OCI-LY3 (cell line): ENCODE data around the gene TSPEAR.

ENCODE experiments used
- H2AFZ ChIP-seq: fragments of 200-600, 300-600 bp; shearing (Covaris generic); 2 replicates; pipeline ENCODE4 v1.6.0; 2014; ENCODE audit warnings: antibody characterized with exemption, low read depth, low read length
- H3K27ac ChIP-seq: fragments of 200-600, 300-600 bp; sonication (generic); 2 replicates; pipeline ENCODE4 v1.5.1; 2014; ENCODE audit warnings: mild to moderate bottlenecking, low read length, moderate library complexity, mixed read lengths
- H3K27me3 ChIP-seq: fragments of 200-600, 300-600 bp; sonication (generic); 2 replicates; pipeline ENCODE4 v1.6.1; 2014; ENCODE audit warnings: low read depth, low read length, mixed read lengths
- H3K36me3 ChIP-seq: fragments of 200-600, 300-600 bp; sonication (generic); replicated peaks from 2 replicates; pipeline ENCODE3; 2014; ENCODE audit warnings: low read depth, low read length, mixed read lengths
- H3K4me1 ChIP-seq: fragments of 300-600, 200-600 bp; sonication (generic); 2 replicates; pipeline ENCODE4 v1.6.1; 2014; ENCODE audit warnings: low read length, mixed read lengths
- H3K4me2 ChIP-seq: fragments of 200-600, 300-600 bp; sonication (generic); 2 replicates; pipeline ENCODE4 v1.6.1; 2014; ENCODE audit warnings: low read length, mixed read lengths
- H3K4me3 ChIP-seq: fragments of 300-600, 200-600 bp; sonication (generic); 2 replicates; pipeline ENCODE4 v1.5.1; 2014; ENCODE audit warnings: antibody characterized with exemption, mild to moderate bottlenecking, low read length, moderate library complexity
- H3K79me2 ChIP-seq: fragments of 300-600, 200-600 bp; shearing (Covaris generic); 2 replicates; pipeline ENCODE4 v1.6.1; 2014; ENCODE audit warnings: mild to moderate bottlenecking, low read length, mixed read lengths
- H3K9ac ChIP-seq: fragments of 300-600, 200-600 bp; shearing (Covaris generic); 2 replicates; pipeline ENCODE4 v1.6.0; 2014; ENCODE audit warnings: mild to moderate bottlenecking, low read length, moderate library complexity
- H3K9me3 ChIP-seq: fragments of 200-600, 300-600 bp; shearing (Covaris generic); 2 replicates; pipeline ENCODE4 v1.6.1; 2014; ENCODE audit warnings: low read length, mixed read lengths; ENCODE audit not compliant: insufficient read depth
- H4K20me1 ChIP-seq: fragments of 200-600, 300-600 bp; sonication (generic); 2 replicates; pipeline ENCODE4 v1.6.1; 2016; ENCODE audit warnings: low read length, mixed read lengths; ENCODE audit not compliant: insufficient read depth
- CTCF ChIP-seq: fragments of 200-600, 300-600 bp; sonication (generic); IDR thresholded peaks from 2 replicates; pipeline ENCODE4 v1.5.1; 2014; ENCODE audit warnings: antibody characterized with exemption, low read length, low read depth
- EZH2phosphoT487 ChIP-seq: fragments of 200-600 bp; shearing (Covaris generic); IDR thresholded peaks from 2 replicates; pipeline ENCODE4 v1.6.1; 2018; ENCODE audit warnings: antibody characterized with exemption, mixed run types, low read depth

The TSPEAR gene

DNA sequence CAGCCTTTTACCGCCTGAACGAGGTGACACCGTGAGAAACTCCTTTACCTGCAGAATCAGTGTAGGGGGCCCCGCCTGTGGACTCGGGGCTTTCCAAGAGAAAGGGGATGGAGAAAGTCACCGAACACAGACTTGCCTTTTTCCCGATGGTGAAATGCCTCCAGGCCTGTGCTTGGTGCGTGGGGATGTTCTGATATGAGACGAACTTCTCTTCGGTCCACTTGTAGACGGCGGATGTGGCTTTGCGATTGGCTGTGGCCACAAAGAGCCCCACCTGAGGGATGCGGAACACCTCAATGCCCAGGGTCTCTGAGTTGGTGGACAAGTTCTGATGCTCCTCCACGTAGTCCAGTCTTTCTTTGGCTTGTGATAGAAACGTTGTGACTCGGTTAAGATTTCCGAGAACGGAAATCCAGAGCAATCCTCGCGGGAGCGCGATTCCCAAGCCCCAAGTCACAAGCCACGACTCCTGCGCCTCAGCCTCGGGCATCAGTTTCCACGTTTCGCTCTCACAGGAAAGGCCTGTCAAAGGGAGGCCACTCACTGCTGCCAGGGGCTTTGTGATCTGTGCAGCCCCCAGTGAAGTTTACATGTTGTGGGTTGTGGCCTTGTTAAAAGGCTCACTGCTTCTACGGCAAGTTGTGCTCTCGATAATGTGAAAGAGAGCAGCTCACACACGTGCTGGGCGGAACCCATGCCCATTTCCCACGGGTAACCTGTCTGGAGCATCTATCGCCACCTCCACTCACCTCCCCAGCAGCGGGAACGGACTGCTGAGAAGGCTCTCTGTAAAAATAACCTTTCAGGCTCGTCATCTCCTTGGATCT, 184.0 kb downstream of the TSPEAR start:
- Histone ChIP-seq H3K4me2 (no peak overlapping the region), H3K4me3 (no peak overlapping the region), H3K36me3 (no peaks in the 10 kb centered on the region), H3K27me3 (no peaks in the 10 kb centered on the region), H3K9me3 (no peaks in the 10 kb centered on the region), H3K79me2 (no peaks in the 10 kb centered on the region), H3K9ac (no peak overlapping the region), H4K20me1 (no peaks in the 10 kb centered on the region), H3K4me1 (no peaks in the 10 kb centered on the region), H2AFZ (no peak overlapping the region), H3K27ac (no peak overlapping the region)
- TF ChIP-seq CTCF: no peak
- no peak for TF ChIP-seq EZH2phosphoT487

- no peaks in the 10 kb centered on the region for H3K36me3 ChIP-seq
- H3K4me3 ChIP-seq: no peak overlapping the region
- no peaks in the 10 kb centered on the region for H3K79me2 ChIP-seq
- no peaks in the 10 kb centered on the region for H3K4me1 ChIP-seq
- H3K9ac ChIP-seq: no peak overlapping the region
- no peak overlapping the region for H3K4me2 ChIP-seq
- H4K20me1 ChIP-seq: no peaks in the 10 kb centered on the region
- no peak for TF ChIP-seq CTCF
- TF ChIP-seq EZH2phosphoT487: no peak
- H3K27me3 ChIP-seq: no peaks in the 10 kb centered on the region
- no peak overlapping the region for H3K27ac ChIP-seq
- H2AFZ ChIP-seq: no peak overlapping the region
- no peaks in the 10 kb centered on the region for H3K9me3 ChIP-seq
These were observed 185.0 kb downstream of the TSPEAR start for GRCh38 chr21:44526096-44526997.

- H3K79me2 ChIP-seq: no peaks in the 10 kb centered on the region
- no peak overlapping the region for H3K9ac ChIP-seq
- H3K27me3 ChIP-seq: no peaks in the 10 kb centered on the region
- H3K27ac ChIP-seq: no peak overlapping the region
- no peaks in the 10 kb centered on the region for H3K4me1 ChIP-seq
- H2AFZ ChIP-seq: no peak overlapping the region
- TF ChIP-seq CTCF: no peak
- no peak for TF ChIP-seq EZH2phosphoT487
- no peaks in the 10 kb centered on the region for H3K36me3 ChIP-seq
- no peaks in the 10 kb centered on the region for H3K9me3 ChIP-seq
- H3K4me2 ChIP-seq: no peak overlapping the region
- no peaks in the 10 kb centered on the region for H4K20me1 ChIP-seq
- H3K4me3 ChIP-seq: no peak overlapping the region
These were observed 185.8 kb downstream of the TSPEAR start for GRCh38 chr21:44525391-44526095.
